IPS DF 19.7 (cell line): ENCODE data around the gene SHROOM1.

Experiments used
- DNase-seq: peaks from one replicate; pipeline ENCODE4 v3.0.0-alpha.2; 2013; ENCODE audit warnings: low read depth, low spot score

SHROOM1 gene

GRCh38 chr5:132825834-132826391 is 4.5 kb downstream of the SHROOM1 start:
- DNase-seq = no peak

- no peak for DNase-seq
These were observed 5.2 kb downstream of the SHROOM1 start for GRCh38 chr5:132825033-132825833.

- no peak for DNase-seq
These were observed 6.0 kb downstream of the SHROOM1 start for GRCh38 chr5:132824426-132824825.

GRCh38 chr5:132823481-132824050 is 6.9 kb downstream of the SHROOM1 start:
- DNase-seq = no peak

- no peak for DNase-seq
These were observed 7.6 kb downstream of the SHROOM1 start for GRCh38 chr5:132822650-132823480.

GRCh38 chr5:132821791-132822190 is 8.7 kb downstream of the SHROOM1 start:
- no peak for DNase-seq

GRCh38 chr5:132821350-132821749 is 9.1 kb downstream of the SHROOM1 start:
- DNase-seq = no peak

GRCh38 chr5:132820162-132820754 is 10.2 kb downstream of the SHROOM1 start:
- DNase-seq = no peak

GRCh38 chr5:132819468-132819867 is 11.0 kb downstream of the SHROOM1 start:
- DNase-seq = no peak

GRCh38 chr5:132817011-132817410 is 13.4 kb downstream of the SHROOM1 start:
- DNase-seq = no peak

- no peak for DNase-seq
These were observed 13.9 kb downstream of the SHROOM1 start for GRCh38 chr5:132816554-132816953.

- DNase-seq = no peak
These were observed 14.4 kb downstream of the SHROOM1 start for GRCh38 chr5:132816083-132816482.

- DNase-seq = no peak
These were observed 15.0 kb downstream of the SHROOM1 start for GRCh38 chr5:132815454-132815853.

GRCh38 chr5:132814503-132815294 is 15.7 kb downstream of the SHROOM1 start:
- DNase-seq = no peak

- DNase-seq = no peak
These were observed 16.6 kb downstream of the SHROOM1 start for GRCh38 chr5:132813599-132814502.

- DNase-seq = no peak
These were observed 17.5 kb downstream of the SHROOM1 start, which contains the start of gene SOWAHA for GRCh38 chr5:132812781-132813598. TSS of gene SOWAHA (plus strand) at chr5:132813302. CDS start at chr5:132813622, 320 bp downstream.

- no peak for DNase-seq
These were observed 18.2 kb downstream of the SHROOM1 start for GRCh38 chr5:132812123-132812765.

GRCh38 chr5:132810605-132811004 is 19.8 kb downstream of the SHROOM1 start:
- no peak for DNase-seq
